ENCODE results near the gene SNX13.

The SNX13 gene

DNA sequence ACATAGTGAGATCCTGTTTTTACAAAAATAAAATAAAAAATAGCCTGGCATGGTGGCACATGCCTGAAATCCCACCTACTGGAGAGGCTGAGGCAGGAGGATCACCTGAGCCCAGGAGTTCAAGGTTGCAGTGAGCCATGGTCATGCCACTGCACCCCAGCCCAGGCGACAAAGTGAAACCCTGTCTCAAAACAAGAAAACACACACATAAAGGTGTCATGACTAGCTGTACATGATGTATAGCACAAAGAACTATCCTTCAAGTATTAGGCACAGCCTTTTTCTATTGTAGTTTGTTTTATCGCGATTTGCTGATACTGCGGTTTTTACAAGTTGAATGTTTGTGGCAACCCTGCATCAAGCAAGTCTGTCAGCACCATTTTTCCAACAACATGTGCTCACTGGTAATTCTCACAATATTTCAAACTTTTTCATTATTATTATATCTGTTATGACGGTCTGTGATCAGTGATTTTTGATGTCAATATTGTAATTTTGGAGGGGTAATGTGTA lies 11.5 kb upstream of the SNX13 start:
- TF ChIP-seq, protein P1, sequence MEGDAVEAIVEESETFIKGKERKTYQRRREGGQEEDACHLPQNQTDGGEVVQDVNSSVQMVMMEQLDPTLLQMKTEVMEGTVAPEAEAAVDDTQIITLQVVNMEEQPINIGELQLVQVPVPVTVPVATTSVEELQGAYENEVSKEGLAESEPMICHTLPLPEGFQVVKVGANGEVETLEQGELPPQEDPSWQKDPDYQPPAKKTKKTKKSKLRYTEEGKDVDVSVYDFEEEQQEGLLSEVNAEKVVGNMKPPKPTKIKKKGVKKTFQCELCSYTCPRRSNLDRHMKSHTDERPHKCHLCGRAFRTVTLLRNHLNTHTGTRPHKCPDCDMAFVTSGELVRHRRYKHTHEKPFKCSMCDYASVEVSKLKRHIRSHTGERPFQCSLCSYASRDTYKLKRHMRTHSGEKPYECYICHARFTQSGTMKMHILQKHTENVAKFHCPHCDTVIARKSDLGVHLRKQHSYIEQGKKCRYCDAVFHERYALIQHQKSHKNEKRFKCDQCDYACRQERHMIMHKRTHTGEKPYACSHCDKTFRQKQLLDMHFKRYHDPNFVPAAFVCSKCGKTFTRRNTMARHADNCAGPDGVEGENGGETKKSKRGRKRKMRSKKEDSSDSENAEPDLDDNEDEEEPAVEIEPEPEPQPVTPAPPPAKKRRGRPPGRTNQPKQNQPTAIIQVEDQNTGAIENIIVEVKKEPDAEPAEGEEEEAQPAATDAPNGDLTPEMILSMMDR (IDR thresholded peaks at IDR 0.05; ENCODE audit: control extremely low read depth, extremely low read depth, low read depth, missing control alignments), result no peak
- DNase-seq (ENCODE audit: extremely low spot score), result no peak
- CTCF ChIA-PET, result interaction anchor here (1.3 to 1.5 kb wide), 2 partner anchors 10 to 182 kb away, joined by 4 to 5 read pairs; no protein-coding TSS in a partner anchor
- POLR2A ChIA-PET, result no interaction called here

DNA sequence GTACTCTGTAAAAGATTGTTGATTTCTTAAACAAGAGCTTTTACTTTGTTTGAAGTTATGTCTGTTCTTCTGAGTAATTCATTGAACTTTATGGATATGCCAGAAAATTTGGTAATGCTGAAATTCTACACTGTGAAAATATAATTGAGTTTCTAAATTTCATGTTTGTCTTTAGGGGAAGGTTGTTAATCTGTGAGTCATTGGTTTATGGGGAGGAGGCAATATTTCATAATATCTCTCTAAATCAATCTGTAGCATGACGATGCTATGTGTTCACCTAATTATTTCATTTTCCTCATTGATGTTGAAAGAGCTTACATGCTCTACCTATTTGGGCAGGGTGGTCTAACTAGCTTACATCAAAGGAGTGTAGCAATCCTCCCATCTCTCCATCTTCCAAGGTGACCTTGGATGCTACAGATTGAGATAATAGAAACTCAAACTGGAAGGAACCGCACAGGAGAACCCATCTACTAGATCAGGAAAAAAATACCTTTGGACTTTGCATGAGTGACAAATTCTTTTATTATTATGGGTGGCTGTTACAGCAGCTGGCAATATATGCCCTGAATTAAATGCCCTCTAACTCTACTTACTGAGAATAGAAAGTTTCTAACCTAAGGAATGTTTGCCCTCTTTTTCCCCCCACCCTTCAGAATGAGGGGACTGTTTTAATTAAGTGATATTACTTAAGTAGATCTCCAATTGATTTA lies 8.4 kb upstream of the SNX13 start:
- CTCF ChIA-PET, result interaction anchor here (1.3 kb wide), 1 partner anchor 12 kb away, joined by 3 read pairs; no protein-coding TSS in a partner anchor
- TF ChIP-seq, protein P1 (IDR thresholded peaks at IDR 0.05; ENCODE audit: control extremely low read depth, extremely low read depth, low read depth, missing control alignments), result no peak
- POLR2A ChIA-PET, result no interaction called here
- no peak for DNase-seq (ENCODE audit: extremely low spot score)

DNA sequence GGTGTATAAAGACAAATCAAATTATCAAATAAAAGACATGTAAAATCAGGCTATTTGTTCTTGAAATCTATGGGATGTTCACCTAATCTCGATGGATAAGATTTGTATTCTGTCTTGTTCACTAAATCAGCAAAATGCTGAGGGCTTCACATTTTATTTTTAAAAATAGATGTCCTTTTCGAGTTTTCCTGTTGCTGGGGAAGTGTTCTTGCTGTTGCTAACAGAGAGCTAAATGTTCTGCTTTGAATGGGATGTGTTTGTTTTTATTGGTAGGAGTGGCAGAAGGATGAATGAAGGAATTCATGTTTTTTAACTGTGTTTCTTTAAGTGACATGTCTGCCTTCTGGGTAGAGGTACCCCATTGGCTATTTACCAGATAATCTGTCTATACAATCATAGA lies 7.3 kb upstream of the SNX13 start:
- TF ChIP-seq, protein P1 (IDR thresholded peaks at IDR 0.05; ENCODE audit: control extremely low read depth, extremely low read depth, low read depth, missing control alignments), result no peak
- CTCF ChIA-PET, result interaction anchor here (1.0 to 1.3 kb wide), 3 partner anchors 10 to 267 kb away, joined by 3 read pairs; no protein-coding TSS in a partner anchor
- no peak for DNase-seq (ENCODE audit: extremely low spot score)
- POLR2A ChIA-PET, result interaction anchor here (0.5 kb wide), 1 partner anchor 446 kb away, joined by 7 read pairs; no protein-coding TSS in a partner anchor

DNA sequence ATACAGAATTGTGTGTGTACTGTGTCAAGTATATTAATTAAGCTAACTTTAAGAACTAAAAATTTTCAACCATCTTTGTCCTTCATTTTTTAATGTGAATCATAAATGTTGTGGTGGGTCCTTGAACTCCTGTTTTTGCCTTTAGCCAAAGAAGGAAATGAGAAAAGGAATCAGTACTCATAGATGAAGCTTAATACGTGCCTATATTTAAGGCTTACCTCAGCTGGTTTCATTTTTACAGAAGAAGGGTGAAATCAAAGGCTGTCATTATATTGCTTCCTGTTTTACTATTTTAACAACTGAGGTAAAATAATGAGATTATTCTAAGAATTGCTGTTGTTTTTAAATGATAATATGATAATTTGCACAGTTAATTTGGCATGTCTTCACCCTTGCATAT lies 6.3 kb upstream of the SNX13 start:
- peak; percentile 31 for DNase-seq (ENCODE audit: extremely low spot score)
- TF ChIP-seq, protein P1 (IDR thresholded peaks at IDR 0.05; ENCODE audit: control extremely low read depth, extremely low read depth, low read depth, missing control alignments), result no peak
- ChIA-PET POLR2A (interaction anchor here (0.6 kb wide), 1 partner anchor 60 kb away, joined by 5 read pairs; no protein-coding TSS in a partner anchor), CTCF (interaction anchor here (0.7 to 1.3 kb wide), 4 partner anchors 9 to 399 kb away, joined by 3 read pairs; no protein-coding TSS in a partner anchor)

DNA sequence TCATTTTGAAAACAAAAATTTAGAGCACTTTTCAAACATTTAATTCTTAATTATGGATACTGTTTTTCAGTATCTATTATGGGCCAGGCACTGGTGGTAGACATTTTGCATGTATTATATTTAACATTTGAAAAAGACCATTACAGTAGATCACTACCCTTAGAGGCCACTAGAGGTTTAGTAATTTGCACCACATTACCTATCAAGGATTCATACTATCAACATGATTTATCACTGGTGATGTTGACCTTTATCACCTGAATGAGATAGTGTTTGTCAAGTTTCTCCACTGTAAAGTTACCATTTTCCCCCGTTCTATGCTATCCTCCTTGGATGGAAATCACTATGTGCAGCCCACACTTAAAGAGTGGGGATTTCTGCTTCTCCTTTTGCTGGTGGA lies 4.4 kb upstream of the SNX13 start:
- CTCF ChIA-PET, result no interaction called here
- POLR2A ChIA-PET, result no interaction called here
- TF ChIP-seq, protein P1 (IDR thresholded peaks at IDR 0.05; ENCODE audit: control extremely low read depth, extremely low read depth, low read depth, missing control alignments), result no peak
- DNase-seq (ENCODE audit: extremely low spot score), result no peak

DNA sequence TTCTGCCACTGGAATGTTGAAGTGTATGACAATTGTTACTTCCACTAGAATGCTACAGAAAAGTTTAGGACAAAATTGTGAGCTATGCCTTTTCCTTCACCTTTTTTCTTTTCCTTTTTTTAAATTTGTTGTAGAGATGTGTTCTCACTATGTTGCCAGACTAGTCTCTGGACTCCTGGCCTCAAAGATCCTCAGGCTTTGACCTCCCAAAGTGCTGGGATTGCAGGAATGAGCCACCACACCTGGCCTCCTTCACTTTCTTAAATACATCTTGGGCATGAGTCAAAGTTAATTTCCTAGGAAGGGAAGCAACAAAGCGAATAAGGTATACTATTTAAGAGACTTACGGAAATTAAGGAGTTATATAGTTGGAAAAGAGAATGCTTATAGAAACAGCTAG lies 2.7 kb upstream of the SNX13 start:
- POLR2A ChIA-PET, result no interaction called here
- TF ChIP-seq, protein P1 (IDR thresholded peaks at IDR 0.05; ENCODE audit: control extremely low read depth, extremely low read depth, low read depth, missing control alignments), result no peak
- DNase-seq (ENCODE audit: extremely low spot score), result no peak
- CTCF ChIA-PET, result interaction anchor here (1.3 to 1.4 kb wide), 2 partner anchors 23 to 128 kb away, joined by 3 to 4 read pairs; no protein-coding TSS in a partner anchor
